ENCODE results near the gene MAGT1.

Gene MAGT1

DNA sequence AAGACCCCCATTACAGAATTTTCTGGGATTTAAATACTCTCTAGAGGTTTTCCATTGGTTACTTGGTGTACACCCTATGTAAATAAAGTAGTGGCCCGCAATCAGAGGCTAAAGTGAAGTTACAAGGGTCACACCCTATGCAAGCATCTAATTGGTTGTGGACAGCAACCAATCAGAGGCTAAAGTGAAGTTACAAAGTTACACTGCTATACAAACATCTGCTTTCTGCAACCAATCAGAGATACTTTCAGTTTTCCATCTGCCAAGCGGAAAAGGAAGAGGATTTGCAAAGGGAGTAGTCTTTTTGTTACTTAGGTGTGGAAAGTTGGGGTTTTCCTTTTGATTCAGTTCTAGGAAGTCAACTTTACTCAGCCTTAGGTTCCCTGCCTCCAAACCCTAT, 107.2 kb downstream of the MAGT1 start:
- no peak for TF ChIP-seq POLR2AphosphoS5 (IDR thresholded peaks at IDR 0.05; ENCODE audit: low read depth)
- TF ChIP-seq, protein P1, sequence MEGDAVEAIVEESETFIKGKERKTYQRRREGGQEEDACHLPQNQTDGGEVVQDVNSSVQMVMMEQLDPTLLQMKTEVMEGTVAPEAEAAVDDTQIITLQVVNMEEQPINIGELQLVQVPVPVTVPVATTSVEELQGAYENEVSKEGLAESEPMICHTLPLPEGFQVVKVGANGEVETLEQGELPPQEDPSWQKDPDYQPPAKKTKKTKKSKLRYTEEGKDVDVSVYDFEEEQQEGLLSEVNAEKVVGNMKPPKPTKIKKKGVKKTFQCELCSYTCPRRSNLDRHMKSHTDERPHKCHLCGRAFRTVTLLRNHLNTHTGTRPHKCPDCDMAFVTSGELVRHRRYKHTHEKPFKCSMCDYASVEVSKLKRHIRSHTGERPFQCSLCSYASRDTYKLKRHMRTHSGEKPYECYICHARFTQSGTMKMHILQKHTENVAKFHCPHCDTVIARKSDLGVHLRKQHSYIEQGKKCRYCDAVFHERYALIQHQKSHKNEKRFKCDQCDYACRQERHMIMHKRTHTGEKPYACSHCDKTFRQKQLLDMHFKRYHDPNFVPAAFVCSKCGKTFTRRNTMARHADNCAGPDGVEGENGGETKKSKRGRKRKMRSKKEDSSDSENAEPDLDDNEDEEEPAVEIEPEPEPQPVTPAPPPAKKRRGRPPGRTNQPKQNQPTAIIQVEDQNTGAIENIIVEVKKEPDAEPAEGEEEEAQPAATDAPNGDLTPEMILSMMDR (IDR thresholded peaks at IDR 0.05; ENCODE audit: insufficient read depth, low read length), result no peak
- TF ChIP-seq SPI1 (IDR thresholded peaks at IDR 0.05; ENCODE audit: borderline replicate concordance, low read depth), result no peak
- TF ChIP-seq, protein P2, sequence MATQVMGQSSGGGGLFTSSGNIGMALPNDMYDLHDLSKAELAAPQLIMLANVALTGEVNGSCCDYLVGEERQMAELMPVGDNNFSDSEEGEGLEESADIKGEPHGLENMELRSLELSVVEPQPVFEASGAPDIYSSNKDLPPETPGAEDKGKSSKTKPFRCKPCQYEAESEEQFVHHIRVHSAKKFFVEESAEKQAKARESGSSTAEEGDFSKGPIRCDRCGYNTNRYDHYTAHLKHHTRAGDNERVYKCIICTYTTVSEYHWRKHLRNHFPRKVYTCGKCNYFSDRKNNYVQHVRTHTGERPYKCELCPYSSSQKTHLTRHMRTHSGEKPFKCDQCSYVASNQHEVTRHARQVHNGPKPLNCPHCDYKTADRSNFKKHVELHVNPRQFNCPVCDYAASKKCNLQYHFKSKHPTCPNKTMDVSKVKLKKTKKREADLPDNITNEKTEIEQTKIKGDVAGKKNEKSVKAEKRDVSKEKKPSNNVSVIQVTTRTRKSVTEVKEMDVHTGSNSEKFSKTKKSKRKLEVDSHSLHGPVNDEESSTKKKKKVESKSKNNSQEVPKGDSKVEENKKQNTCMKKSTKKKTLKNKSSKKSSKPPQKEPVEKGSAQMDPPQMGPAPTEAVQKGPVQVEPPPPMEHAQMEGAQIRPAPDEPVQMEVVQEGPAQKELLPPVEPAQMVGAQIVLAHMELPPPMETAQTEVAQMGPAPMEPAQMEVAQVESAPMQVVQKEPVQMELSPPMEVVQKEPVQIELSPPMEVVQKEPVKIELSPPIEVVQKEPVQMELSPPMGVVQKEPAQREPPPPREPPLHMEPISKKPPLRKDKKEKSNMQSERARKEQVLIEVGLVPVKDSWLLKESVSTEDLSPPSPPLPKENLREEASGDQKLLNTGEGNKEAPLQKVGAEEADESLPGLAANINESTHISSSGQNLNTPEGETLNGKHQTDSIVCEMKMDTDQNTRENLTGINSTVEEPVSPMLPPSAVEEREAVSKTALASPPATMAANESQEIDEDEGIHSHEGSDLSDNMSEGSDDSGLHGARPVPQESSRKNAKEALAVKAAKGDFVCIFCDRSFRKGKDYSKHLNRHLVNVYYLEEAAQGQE (IDR thresholded peaks at IDR 0.05; ENCODE audit: insufficient replicate concordance, low read depth), result no peak
- TF ChIP-seq GABPA (IDR thresholded peaks at IDR 0.05; ENCODE audit: low read depth), result no peak
- Histone ChIP-seq H3K4me3 (replicated peaks; ENCODE audit: insufficient read depth, low read length) (no peak overlapping the region), H3K27me3 (ENCODE audit: insufficient read depth, poor library complexity, severe bottlenecking) (no peaks in the 10 kb centered on the region), H3K27ac (replicated peaks) (no peak overlapping the region)
- DNase-seq (ENCODE audit: low read depth in 1 of 2, low spot score in 1 of 2), result no peak

DNA sequence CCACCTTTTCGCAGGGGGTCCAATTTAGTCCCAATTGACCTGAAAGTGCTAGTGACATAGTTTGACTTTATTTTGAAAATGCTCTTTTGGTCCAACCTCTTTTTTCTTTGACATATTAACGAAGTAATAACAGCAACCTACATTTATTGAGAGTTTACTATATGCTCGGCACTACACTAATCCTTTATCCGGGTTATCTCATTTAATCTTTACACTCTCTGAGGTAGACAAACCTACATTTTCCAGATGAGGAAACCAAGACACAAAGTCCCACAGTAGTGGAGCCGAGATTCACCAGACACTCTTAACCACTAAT, 108.9 kb downstream of the MAGT1 start:
- peak overlapping the region; percentile 90 for H3K27ac ChIP-seq (replicated peaks)
- H3K27me3 ChIP-seq (ENCODE audit: insufficient read depth, poor library complexity, severe bottlenecking), result no peaks in the 10 kb centered on the region
- TF ChIP-seq GABPA (IDR thresholded peaks at IDR 0.05; ENCODE audit: low read depth) (no peak), SPI1 (IDR thresholded peaks at IDR 0.05; ENCODE audit: borderline replicate concordance, low read depth) (no peak)
- TF ChIP-seq, protein P2 (IDR thresholded peaks at IDR 0.05; ENCODE audit: insufficient replicate concordance, low read depth), result no peak
- TF ChIP-seq, protein P1 (IDR thresholded peaks at IDR 0.05; ENCODE audit: insufficient read depth, low read length), result no peak
- H3K4me3 ChIP-seq (replicated peaks; ENCODE audit: insufficient read depth, low read length), result peak overlapping the region; percentile 57
- no peak for DNase-seq (ENCODE audit: low read depth in 1 of 2, low spot score in 1 of 2)

DNA sequence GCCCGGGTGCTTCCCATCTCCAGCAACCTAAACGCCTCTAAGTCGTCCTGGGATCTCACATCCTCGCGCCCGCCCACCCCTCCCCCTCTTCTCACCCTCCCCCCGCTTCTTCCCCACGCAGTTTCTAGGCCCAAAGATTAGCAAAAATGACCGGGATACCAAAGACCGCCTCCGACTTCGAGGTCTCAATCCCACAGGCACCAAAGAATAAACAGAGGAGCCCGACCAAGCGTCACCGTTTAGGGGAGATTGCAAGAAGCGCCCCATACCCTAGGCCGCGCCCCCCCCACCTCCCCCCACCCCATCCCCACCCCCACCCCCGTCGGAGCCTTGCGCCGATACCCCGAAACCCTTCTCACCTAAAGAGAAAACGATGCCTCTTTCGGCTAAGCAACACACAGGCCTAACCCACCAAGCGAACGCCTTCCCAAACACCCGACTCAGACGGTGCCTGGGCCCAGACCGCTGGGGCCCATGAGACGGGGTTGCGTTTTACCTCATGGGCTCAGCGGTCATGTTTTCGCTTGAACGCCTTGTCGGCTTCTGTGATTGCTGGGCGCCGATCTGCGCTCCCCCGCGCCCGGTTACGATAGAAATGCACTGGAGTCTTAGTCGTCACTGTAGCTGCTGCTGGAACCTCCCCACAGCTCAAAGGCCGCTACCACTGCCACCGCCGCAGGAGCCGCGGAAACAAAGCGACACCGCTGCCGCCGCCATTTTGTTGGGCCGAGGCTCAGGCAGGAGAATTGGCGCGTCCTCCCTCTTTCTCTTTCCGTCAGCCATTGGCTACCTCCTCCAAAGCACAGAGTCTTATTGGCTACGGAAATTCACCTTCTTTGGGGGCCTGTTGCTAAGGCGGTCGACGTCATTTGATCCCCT, 109.5 kb downstream of the MAGT1 start, which contains the start of gene ATRX:
Gene ATRX (minus strand): TSS at position 731 of the 879 bp plus-strand sequence. CDS start 215 bp downstream, at position 516.
- TF ChIP-seq SPI1 (IDR thresholded peaks at IDR 0.05; ENCODE audit: borderline replicate concordance, low read depth) (no peak), GABPA (IDR thresholded peaks at IDR 0.05; ENCODE audit: low read depth) (no peak), POLR2AphosphoS5 (IDR thresholded peaks at IDR 0.05; ENCODE audit: low read depth) (peak; percentile 72)
- TF ChIP-seq, protein P1 (IDR thresholded peaks at IDR 0.05; ENCODE audit: insufficient read depth, low read length), result no peak
- TF ChIP-seq, protein P2 (IDR thresholded peaks at IDR 0.05; ENCODE audit: insufficient replicate concordance, low read depth), result peak; percentile 68
- DNase-seq (ENCODE audit: low read depth in 1 of 2, low spot score in 1 of 2), result peak in 1 of 2 experiments; percentile 80
- peak within 1 kb of the TSS; percentile 90 for H3K27ac ChIP-seq (replicated peaks)
- no peaks in the 10 kb centered on the region for H3K27me3 ChIP-seq (ENCODE audit: insufficient read depth, poor library complexity, severe bottlenecking)
- peak within 1 kb of the TSS; percentile 57 for H3K4me3 ChIP-seq (replicated peaks; ENCODE audit: insufficient read depth, low read length)

Measured in HL-60 (cell line).